OCI-LY1 (cell line): Measurements from ENCODE around the gene TANC1.

Experiments used
- H2AFZ ChIP-seq: fragments of 200-600 bp; sonication (generic), shearing (Covaris generic); 2 replicates; pipeline ENCODE4 v1.6.0; 2014; ENCODE audit warnings: antibody characterized with exemption, mild to moderate bottlenecking, low read length
- H3F3A ChIP-seq: fragments of 200-600 bp; sonication (generic), shearing (Covaris generic); 2 replicates; pipeline ENCODE4 v1.6.0; 2014; ENCODE audit warnings: mild to moderate bottlenecking, antibody characterized with exemption, low read length, moderate library complexity; ENCODE audit not compliant: insufficient read depth
- H3K27ac ChIP-seq: fragments of 200-600 bp; sonication (generic); 2 replicates; pipeline ENCODE4 v1.5.1; 2014; ENCODE audit warnings: low read length, mixed run types, mild to moderate bottlenecking, low read depth; ENCODE audit not compliant: poor library complexity, severe bottlenecking
- H3K27me3 ChIP-seq: fragments of 200-600 bp; sonication (generic); 2 replicates; pipeline ENCODE4 v1.6.0; 2014; ENCODE audit warnings: antibody characterized with exemption, mild to moderate bottlenecking, low read length, moderate library complexity; ENCODE audit not compliant: insufficient read depth
- H3K36me3 ChIP-seq: fragments of 200-600 bp; sonication (generic); 2 replicates; pipeline ENCODE4 v1.6.1; 2014; ENCODE audit warnings: mild to moderate bottlenecking, antibody characterized with exemption, low read length, moderate library complexity, mixed read lengths; ENCODE audit not compliant: insufficient read depth
- H3K4me1 ChIP-seq: fragments of 200-600 bp; sonication (generic); 2 replicates; pipeline ENCODE4 v1.5.1; 2014; ENCODE audit warnings: mild to moderate bottlenecking, low read length, moderate library complexity; ENCODE audit not compliant: insufficient read depth, severe bottlenecking
- H3K4me2 ChIP-seq: fragments of 200-600 bp; sonication (generic), shearing (Covaris generic); 2 replicates; pipeline ENCODE4 v1.6.1; 2014; ENCODE audit warnings: low read length
- H3K4me3 ChIP-seq: fragments of 200-600 bp; sonication (generic); 2 replicates; pipeline ENCODE4 v1.5.1; 2014; ENCODE audit warnings: low read length, low read depth, mild to moderate bottlenecking, mixed read lengths; ENCODE audit not compliant: poor library complexity, severe bottlenecking
- H3K79me2 ChIP-seq: fragments of 200-600 bp; shearing (Covaris generic); 2 replicates; pipeline ENCODE4 v1.6.1; 2016; ENCODE audit warnings: mixed run types, low read length, mixed read lengths; ENCODE audit not compliant: insufficient read depth
- H3K9ac ChIP-seq: fragments of 200-600 bp; sonication (generic), shearing (Covaris generic); 2 replicates; pipeline ENCODE4 v1.6.1; 2014; ENCODE audit warnings: mild to moderate bottlenecking, low read length, mixed read lengths
- H3K9me2 ChIP-seq: fragments of 200-600 bp; sonication (generic), shearing (Covaris generic); 2 replicates; pipeline ENCODE4 v1.6.1; 2014; ENCODE audit warnings: low read depth, mild to moderate bottlenecking, low read length, mixed read lengths
- H3K9me3 ChIP-seq: fragments of 200-600 bp; shearing (Covaris generic); 2 replicates; pipeline ENCODE4 v1.6.1; 2014; ENCODE audit warnings: low read length, mixed read lengths
- H4K20me1 ChIP-seq: fragments of 200-600 bp; sonication (generic), shearing (Covaris generic); 2 replicates; pipeline ENCODE4 v1.6.0; 2016; ENCODE audit warnings: mild to moderate bottlenecking, low read length; ENCODE audit not compliant: insufficient read depth
- CTCF ChIP-seq: fragments of 200-600 bp; sonication (generic), shearing (Covaris generic); IDR thresholded peaks from 2 replicates; pipeline ENCODE4 v1.5.1; 2017; ENCODE audit warnings: mild to moderate bottlenecking, antibody characterized with exemption, low read length, moderate library complexity, mixed read lengths
- EZH2 ChIP-seq: fragments of 200-600 bp; sonication (generic), shearing (Covaris generic); IDR thresholded peaks from 2 replicates; pipeline ENCODE4 v1.8.0; 2017; ENCODE audit warnings: borderline replicate concordance, mixed run types, mild to moderate bottlenecking, antibody characterized with exemption, low read length, moderate library complexity, mixed read lengths

The TANC1 gene

GRCh38 chr2:158990397-158991214, 22.2 kb downstream of the TANC1 start:
- no peaks in the 10 kb centered on the region for H3K9me2 ChIP-seq
- H3K9me3 ChIP-seq = no peaks in the 10 kb centered on the region
- H3K4me2 ChIP-seq = no peak overlapping the region
- H3K36me3 ChIP-seq = no peaks in the 10 kb centered on the region
- no peak overlapping the region for H2AFZ ChIP-seq
- no peaks in the 10 kb centered on the region; the same call in 1 of the 2 replicates for H3K27me3 ChIP-seq
- H4K20me1 ChIP-seq = no peaks in the 10 kb centered on the region
- TF ChIP-seq EZH2 (no peak), CTCF (no peak)
- no peak overlapping the region for H3K27ac ChIP-seq
- H3K4me3 ChIP-seq = no peak overlapping the region
- no peaks in the 10 kb centered on the region for H3K79me2 ChIP-seq
- no peaks in the 10 kb centered on the region for H3K4me1 ChIP-seq
- H3K9ac ChIP-seq = no peak overlapping the region
- H3F3A ChIP-seq = no peaks in the 10 kb centered on the region

GRCh38 chr2:158993030-158993429, 24.6 kb downstream of the TANC1 start:
- Histone ChIP-seq H3K9ac (no peak overlapping the region), H3K36me3 (no peaks in the 10 kb centered on the region), H3K27ac (no peak overlapping the region), H3K9me2 (no peaks in the 10 kb centered on the region), H4K20me1 (no peaks in the 10 kb centered on the region), H3K9me3 (no peaks in the 10 kb centered on the region), H3K4me3 (no peak overlapping the region), H3K27me3 (no peaks in the 10 kb centered on the region), H3K79me2 (no peaks in the 10 kb centered on the region), H3F3A (no peaks in the 10 kb centered on the region), H3K4me2 (no peak overlapping the region), H2AFZ (no peak overlapping the region), H3K4me1 (no peaks in the 10 kb centered on the region)
- TF ChIP-seq EZH2 (no peak), CTCF (no peak)

- H3K9me2 ChIP-seq = no peaks in the 10 kb centered on the region
- H3K79me2 ChIP-seq = no peaks in the 10 kb centered on the region
- H3K27me3 ChIP-seq = no peaks in the 10 kb centered on the region
- H3K4me3 ChIP-seq = no peak overlapping the region
- H2AFZ ChIP-seq = no peak overlapping the region
- H3F3A ChIP-seq = no peaks in the 10 kb centered on the region
- H3K36me3 ChIP-seq = no peaks in the 10 kb centered on the region
- no peak overlapping the region for H3K27ac ChIP-seq
- no peaks in the 10 kb centered on the region for H4K20me1 ChIP-seq
- H3K4me1 ChIP-seq = no peaks in the 10 kb centered on the region
- no peak overlapping the region for H3K9ac ChIP-seq
- no peaks in the 10 kb centered on the region for H3K9me3 ChIP-seq
- no peak for TF ChIP-seq CTCF
- TF ChIP-seq EZH2 = no peak
- no peak overlapping the region for H3K4me2 ChIP-seq
These were observed 25.5 kb downstream of the TANC1 start for GRCh38 chr2:158993721-158994587.
